SK-MEL-5 (cell line): ENCODE measurements around the gene RNF34. TPM values are rescaled to one million over a fixed set of nuclear protein-coding genes. Genes with fewer than 3 reads are reported as not detected.

Source experiments
- DNase-seq: peaks from one replicate; pipeline ENCODE4 v3.0.0-alpha.2; 2016; ENCODE audit warnings: low read depth, low spot score
- in situ Hi-C: cut with HindIII; loops from 2 replicates; pipeline ENCODE4 v1.10.0; 2016; ENCODE audit warnings: low sequenced_read_pairs, high pct_unique_total_duplicates, low pct_unique_long_range_greater_than_20kb
- total RNA-seq: library from RNA; depleted of rRNA; stranded (reverse); fragments of >200 nt; shearing (Covaris generic); gene quantifications from 2 replicates; pipeline ENCODE4 v1.2.3, GENCODE V29; 2014

The RNF34 gene
- total RNA-seq, 1 experiment from 2014 or later = 52.9 TPM

DNA sequence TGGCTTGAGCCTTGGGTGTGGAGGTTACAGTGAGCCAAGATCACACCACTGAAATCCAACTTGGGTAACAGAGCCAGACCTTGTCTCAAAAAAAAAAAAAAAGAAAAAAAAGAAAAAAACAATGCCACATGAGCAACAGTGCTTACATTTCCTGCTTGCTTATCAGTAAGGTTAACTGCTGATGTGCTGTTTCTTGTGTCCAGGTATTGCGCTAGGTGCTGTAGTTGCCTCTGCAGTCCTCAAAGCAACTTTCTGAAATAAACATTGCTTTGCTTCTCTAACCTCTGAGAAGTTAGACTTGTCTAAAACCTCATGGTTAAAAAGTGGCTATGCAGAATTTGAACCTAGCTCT, 24.7 kb downstream of the RNF34 start:
- in situ Hi-C loops = no loop called here
- no peak for DNase-seq

DNA sequence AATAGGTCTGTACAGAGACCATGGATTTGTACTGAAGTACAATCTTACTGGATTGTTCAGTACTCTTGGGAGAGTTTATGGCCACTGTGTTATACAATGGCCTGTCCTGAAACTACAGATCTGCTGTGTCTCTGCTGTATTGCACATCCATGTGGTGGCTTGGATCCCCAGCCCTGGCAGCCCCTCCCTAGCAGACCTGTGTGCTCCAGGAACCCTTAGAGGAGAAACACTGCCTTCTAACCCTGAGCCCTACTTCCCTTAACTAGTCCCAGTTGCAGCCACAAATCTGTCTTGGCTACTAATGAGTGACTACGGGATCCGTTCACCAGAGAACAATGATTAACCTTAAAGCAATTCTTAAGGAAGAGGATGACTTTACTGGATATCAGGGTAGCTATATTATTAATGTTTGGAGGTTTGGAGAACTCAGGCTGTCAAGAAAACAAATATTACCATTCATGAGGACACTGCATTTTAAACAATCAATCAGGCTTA, 27.7 kb downstream of the RNF34 start:
- no peak for DNase-seq
- in situ Hi-C loops = no loop called here

DNA sequence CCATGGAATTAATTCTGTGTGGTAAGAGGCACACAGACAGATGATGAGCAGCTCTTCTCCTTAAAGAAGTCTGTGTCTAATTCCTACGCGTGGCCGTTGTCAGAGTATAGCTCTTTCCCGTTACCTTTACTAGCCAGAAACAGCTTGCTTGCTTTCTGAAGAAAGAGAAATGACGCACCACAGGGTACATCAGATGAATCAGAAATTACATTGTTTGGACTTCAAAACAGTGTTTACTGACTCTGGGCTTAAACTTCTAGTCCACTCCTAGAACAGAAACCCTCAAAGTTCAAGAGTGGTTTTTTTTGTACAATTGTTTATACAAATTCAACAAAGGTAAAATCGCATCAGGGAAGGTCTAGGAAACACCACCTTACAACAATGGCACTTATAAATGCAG, 29.0 kb downstream of the RNF34 start:
- DNase-seq = no peak
- in situ Hi-C loops = no loop called here

DNA sequence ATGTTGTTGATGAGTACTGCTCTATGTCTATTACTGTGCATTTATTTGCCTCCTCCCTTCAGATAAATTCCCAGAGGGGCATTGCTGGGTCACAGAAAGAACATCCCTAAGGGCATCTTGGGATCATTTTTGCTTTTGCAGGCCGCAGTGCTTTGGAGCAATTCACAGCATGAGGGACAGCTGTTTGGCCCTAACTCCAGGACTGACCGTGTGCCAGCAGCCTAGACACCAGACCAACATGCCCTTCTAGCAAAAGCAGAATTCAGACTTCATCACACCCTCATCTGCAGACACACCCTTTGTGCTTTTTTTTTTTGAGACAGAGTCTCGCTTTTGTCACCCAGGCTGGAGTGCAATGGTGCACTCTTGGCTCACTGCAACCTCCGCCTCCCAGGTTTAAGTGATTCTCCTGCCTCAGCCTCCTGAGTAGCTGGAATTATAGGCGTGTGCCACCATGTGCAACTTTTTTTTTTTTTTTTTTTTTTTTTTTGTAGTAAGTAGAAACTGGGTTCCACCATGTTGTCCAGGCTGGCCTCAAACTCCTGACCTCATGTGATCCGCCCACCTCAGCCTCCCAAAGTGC, 31.0 kb downstream of the RNF34 start:
- no peak for DNase-seq
- in situ Hi-C loops = no loop called here

DNA sequence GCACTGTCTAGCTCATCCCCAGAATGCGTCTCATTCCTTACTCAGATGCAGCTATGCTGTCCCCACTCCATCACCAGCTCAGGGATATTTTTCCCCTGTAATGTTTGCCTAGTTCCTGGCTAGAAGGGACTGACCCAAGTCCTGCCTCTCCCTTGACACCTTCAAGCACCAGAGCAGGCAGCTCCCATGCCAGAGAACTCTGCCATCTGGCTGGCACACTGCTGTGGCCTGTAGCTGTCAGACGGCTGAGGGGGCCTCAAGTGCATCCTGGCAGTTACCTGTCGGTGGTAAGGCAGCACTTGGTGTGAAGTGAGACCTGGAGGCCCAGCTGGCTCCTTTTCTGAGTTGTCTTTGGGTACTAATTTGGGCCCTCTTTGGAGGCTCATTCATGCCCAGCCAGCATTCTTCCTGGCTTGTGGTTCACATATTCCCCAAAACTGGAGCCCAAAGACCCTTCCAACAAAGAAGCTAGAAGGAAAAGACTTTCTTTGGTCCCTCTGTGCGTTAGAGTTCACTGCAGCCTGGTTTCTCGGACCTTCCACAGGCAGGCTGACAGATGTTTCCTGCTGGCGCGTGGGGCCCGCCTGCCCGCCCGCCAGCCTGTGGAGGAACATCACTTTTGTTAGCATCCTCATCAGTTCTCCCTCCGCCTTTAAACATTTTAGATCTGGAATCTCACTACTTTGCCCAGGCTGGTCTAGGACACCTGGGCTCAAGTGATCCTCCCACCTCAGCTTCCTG, 33.0 kb downstream of the RNF34 start:
- no peak for DNase-seq
- in situ Hi-C loops = no loop called here

DNA sequence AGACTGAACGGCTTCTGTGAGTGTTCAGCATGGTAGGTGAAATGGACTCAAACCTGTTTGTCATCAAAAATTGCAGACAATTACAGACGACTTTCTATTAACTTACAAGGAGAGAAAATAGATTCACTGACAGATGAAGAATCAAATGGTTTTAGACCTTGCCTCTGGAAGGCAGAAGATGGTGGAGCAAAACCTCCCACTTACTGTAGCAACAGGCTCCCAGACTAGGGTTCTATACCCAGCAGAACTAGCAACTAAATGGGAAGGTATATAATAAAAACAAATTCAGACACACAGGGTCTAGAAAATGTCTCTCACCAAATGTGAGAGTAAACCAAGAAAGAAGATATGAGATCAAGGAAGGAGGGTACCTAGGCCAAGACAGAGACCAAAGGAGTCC, 36.8 kb downstream of the RNF34 start:
- in situ Hi-C loops = no loop called here
- DNase-seq = no peak

DNA sequence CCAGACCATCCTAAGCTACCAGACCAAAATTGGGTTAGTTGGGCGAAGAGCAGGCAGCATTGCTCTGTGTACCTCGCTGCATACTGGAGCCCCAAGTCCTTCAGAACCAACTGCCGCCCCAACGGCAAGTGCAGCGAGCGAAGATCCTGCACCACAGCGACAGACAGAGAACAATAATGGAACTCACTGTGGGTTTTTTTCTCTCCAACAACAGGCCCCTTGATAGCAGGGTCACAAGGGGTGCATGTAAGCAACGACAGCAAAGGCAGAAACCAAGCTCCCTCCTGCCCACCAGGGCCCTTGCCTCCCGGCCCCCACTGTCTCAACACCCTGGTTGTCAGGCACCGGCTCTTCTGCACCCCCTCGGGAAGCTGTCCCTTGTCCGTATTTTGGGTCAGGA, 39.0 kb downstream of the RNF34 start:
- in situ Hi-C loops = no loop called here
- DNase-seq = peak; percentile 44

DNA sequence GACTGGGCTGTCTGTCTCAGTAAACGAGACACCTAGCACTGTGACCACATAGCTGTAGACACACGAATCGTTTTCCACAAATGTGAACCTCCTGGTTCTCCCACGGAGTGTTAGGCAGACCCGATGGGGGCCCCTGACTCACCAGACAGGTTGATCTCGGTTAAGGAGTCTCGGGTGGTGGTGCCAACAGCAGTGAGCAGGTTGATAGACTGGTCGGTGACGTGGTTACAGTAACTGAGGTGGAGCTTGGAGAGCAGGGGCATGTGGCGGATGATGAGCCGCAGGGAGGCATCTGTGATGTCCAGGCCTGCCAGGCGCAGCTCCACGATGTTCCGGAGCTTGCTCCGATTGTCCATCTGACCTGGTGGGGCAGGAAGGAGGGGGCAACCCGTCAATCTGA, 39.8 kb downstream of the RNF34 start:
- DNase-seq = no peak
- in situ Hi-C loops = no loop called here

DNA sequence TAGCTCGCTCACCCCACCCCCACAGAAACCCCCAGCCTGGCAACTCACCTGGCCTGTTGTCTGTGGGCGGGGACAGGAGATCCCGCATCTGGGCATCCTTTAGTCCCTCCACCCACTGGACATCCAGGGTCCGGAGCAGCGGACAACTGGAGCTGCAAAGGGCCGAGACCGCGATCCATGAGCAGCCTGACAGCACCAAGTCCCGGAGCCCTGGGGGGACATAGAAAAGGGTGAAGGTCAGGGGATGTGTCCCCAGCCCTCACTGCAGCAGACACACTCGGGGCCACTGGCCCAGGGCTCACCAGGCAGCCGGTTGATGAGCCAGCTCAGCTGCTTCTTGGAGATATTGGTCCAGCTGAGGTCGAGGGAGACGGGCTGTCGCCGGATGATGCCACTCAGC, 40.9 kb downstream of the RNF34 start:
- in situ Hi-C loops = no loop called here
- DNase-seq = no peak

DNA sequence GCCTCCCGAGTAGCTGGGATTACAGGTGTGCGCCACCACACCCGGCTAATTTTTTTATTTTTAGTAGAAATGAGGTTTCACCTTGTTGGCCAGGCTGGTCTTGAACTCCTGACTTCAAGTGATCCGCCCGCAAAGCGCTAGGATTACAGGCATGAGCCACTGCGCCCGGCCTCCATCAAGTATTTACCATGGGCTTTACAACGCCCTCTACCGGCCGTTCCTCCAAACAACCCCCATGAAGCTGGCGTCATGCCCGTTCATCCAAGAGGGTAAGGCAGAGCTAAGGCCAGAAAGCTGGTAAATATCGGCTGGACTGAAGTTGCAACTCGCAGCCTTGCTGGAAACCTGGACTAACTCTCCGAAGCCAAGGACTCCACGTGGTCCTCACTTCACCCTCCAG, 41.6 kb downstream of the RNF34 start:
- peak; percentile 49 for DNase-seq
- in situ Hi-C loops = no loop called here

DNA sequence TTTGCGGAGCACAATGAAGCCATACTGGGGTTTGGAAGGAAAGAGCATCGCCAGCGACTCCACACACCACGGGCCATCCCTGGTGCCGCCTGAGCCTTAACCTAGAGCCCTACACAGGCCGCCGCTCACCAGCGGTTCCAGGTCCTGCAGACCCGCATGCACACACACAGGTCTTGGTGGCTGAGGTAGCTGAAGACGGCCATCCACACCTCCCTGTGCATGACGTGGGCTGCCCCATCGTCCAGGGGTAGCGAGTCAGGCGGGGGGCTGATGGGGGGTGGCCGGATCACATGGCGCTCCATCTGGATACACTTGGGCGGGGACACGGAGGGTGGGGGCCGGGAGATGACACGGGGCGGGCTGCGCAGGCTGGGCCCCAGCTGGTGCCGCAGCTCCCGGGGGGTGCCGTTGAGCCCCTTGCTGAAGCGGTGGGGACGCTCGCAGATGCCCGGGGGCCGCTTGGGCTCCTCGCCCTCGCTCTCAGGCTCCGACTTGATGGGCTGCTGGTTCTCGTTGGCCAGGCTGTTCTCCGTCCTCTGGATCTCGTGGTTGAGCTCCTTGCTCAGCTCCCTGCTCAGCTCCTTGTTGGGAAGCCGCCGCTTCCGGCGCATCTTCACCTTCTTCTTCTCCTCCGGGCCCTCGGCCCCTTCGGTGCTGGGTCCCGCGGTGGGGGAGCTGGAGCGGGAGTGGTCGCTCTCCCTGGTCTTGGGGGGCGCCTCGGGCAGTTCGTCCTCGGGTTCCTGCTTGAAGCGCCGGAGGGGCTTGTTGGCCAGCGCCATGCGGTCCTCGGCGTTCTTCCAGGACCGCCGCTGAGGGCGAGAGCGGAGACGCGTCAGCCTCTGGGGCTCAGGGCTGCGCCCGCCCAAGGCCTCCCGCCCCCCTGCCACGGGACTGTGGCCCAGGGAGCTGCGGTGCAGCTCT, 42.4 kb downstream of the RNF34 start:
- in situ Hi-C loops = no loop called here
- no peak for DNase-seq

DNA sequence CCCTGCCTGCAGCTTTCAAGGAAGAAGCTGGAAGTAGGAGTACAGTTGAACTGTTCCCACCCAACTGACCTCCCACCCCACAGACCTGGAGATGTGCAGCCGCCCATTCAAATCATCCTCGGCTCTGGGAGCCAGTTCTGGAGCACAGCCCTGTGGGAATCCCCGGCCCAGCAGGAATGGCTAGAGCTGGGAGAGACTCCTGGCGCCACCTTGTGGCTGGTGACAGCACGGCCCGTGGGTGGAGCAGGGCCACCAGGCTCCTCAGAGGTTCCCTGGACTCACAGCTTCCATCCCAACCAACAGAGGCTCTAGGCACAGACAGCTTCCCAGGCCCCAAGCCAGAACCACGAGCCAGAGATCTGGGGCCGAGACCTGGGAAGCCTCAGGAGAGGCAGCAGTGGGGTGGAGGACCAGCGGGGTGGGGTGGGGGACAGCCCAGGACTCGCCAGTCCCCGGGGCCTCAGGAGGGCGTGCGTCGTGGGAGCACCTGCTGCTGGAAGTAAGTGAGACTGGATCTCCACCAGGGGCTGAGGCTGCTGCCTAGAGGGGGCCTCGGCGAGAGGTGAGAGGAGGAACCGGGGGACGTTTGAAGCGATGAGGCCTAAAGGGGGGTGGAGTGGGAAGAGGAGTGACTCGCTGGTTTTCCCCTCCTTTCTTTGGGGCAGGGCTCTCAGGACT, 43.4 kb downstream of the RNF34 start:
- DNase-seq = peak; percentile 83
- in situ Hi-C loops = no loop called here

DNA sequence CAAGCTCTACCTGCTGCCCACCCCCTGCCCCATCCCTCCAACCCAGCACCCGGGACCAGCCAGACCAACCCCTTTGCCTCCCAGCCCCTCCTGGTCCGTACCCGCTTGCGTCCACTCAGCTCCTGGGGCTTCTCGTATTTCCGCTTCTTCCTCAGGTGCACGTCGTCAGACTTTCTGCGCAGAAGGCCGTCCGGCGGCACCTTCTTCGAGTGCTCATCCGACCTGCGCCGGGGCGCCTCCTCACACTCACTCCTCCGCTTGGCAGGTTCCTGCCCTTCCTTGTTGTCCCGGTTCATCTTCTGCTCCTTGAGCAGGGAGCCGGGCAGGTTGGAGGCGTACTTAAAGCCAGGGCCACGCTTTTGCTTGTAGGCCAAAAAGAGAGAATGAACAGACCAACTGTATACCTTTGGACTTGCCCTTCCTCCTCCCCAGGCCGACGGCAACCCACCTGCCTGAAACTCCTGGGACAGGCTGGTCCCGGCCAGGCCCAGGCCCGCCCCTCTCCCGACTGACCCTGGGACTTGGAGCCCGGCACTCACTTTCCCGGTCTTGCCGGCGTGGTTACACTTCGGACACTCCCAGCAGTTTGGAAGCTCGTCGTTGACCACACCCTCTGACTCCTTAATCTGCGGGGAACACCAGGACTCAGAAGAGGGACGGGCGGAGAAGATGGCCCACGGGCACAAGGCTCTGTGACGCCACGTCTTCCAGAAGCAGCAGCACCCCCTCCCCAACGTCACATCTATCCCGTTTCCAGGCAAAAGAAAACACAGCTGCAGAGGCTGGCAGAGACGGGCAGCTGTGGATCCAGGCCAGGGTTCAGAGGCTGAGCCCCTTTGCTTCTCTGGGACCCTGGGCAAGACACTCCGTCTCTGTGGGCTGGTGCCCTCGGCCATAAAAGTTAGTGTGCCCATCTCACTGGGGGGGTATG, 44.3 kb downstream of the RNF34 start:
- no peak for DNase-seq
- in situ Hi-C loops = no loop called here

DNA sequence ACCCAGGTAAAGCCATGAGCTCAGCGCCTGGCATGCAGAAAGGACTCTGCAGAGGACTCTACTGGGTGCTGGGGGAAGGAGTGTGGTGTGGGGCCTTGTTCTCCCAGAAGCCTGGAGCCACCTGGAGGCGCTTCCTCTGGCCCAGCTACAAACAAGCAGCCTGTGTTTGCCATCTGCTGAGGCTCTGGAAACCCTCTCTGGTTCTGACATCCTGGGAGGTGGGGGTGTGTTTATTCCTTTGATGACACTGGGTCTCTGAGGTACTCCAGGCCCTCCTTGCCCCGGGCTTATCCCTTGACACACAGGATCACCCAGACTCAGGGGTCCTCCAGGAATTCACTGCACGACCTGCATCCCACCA, 44.9 kb downstream of the RNF34 start:
- no peak for DNase-seq
- in situ Hi-C loops = no loop called here

DNA sequence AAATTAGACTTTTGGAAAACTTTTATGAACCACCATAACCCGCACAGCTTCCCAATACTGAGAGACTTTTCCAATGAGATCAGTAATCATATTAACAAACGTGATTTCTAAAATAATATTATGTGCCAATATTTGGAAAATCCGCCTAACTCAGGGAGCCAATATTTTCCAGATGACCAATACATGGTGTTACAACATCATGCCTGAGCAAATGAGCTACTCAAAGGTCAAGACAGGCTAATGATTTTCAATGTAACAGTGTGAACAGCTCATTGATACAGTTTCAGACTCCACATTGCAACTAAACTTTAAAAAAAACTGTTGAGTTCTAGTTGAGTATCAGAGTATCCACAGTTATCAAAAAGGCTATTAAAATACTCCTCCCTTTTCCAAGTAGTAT, 46.8 kb downstream of the RNF34 start:
- in situ Hi-C loops = no loop called here
- DNase-seq = no peak

DNA sequence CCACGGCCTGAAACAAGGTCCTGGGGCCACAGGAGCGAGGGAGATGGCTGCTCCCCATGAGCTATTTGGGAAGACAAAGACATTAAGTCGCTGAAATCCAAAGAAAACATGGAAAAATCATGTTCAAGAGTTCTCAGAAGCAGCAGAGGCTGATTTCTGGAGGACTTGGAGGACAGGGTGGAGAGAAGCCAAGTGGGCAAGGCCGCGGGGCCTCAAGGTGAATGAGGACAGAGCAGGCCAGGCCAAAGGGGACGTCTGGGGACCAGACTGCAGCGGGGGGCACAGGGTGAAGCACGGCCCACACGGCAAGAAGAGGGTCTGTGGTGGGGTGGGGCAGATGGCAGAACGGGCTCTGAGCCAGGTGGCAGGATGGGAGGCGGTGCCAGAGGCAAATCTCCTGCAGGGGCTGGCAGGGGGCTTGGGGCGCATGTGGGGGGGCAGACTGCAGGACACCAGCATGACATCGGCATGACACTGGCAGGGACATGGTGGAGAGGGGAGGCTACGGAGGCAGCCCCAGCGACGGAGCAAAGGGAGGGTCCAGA, 48.9 kb downstream of the RNF34 start:
- in situ Hi-C loops = no loop called here
- DNase-seq = no peak

DNA sequence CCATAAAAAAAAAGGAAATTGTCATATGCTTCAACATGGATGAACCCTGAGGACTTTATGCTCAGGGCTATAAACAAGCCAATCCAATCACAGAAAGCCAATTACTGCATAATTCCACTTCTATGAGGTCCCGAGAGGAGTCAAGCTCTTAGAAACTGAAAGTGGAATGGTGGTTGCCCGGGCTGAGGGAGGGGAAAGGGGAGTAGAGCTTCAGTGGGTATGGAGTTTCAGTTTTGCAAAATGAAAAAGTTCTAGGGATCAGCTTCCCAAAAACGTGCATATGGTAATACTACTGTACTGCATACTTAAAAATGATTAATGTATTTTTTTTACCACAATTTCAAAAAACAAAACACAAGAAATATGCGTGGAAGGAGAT, 52.0 kb downstream of the RNF34 start:
- in situ Hi-C loops = no loop called here
- no peak for DNase-seq
